Small intestine (tissue), 7 donors: ENCODE data around the gene PSMG3. TPM values are rescaled to one million over a fixed set of nuclear protein-coding genes. Genes with fewer than 3 reads are reported as not detected.

ENCODE experiments used
- DNase-seq, 2 donors: peaks; one replicate each; pipeline versions ENCODE4 v3.0.0 to v3.0.0-alpha.2; 2013
- FAIRE-seq: peaks from 2 replicates; lab custom pipeline; 2012; peaks lifted over from hg19 to GRCh38; lab: Jason Lieb, UNC
- H3K27ac ChIP-seq, 3 donors: one replicate each; pipeline ENCODE4 v1.5.1; 2013; ENCODE audit warnings: low read length in 2 of 3, mild to moderate bottlenecking in 2 of 3, control low read depth in 1 of 3, inconsistent platforms in 1 of 3, low read depth in 1 of 3, moderate library complexity in 1 of 3
- H3K27me3 ChIP-seq, 3 donors: one replicate each; pipeline ENCODE4 v1.6.1; 2013; ENCODE audit warnings: low read length in 3 of 3, inconsistent platforms in 1 of 3; ENCODE audit not compliant: control insufficient read depth in 3 of 3, insufficient read depth in 3 of 3
- H3K36me3 ChIP-seq, 3 donors: one replicate each; pipeline ENCODE4 v1.6.1; 2013; ENCODE audit warnings: low read length in 3 of 3, inconsistent platforms in 1 of 3, low read depth in 1 of 3, mild to moderate bottlenecking in 1 of 3, moderate library complexity in 1 of 3; ENCODE audit not compliant: control insufficient read depth in 3 of 3, insufficient read depth in 2 of 3
- H3K4me1 ChIP-seq, 3 donors: one replicate each; pipeline ENCODE4 v1.6.1; 2013; ENCODE audit warnings: low read length in 2 of 3, inconsistent platforms in 1 of 3, low read depth in 1 of 3, mild to moderate bottlenecking in 1 of 3, moderate library complexity in 1 of 3; ENCODE audit not compliant: control insufficient read depth in 3 of 3, insufficient read depth in 2 of 3
- H3K4me3 ChIP-seq, 3 donors: one replicate each; pipeline ENCODE4 v1.5.1; 2013; ENCODE audit warnings: low read length in 3 of 3, control low read depth in 1 of 3, inconsistent platforms in 1 of 3, low read depth in 1 of 3, mild to moderate bottlenecking in 1 of 3, moderate library complexity in 1 of 3
- H3K9me3 ChIP-seq, 2 donors: one replicate each; pipeline ENCODE4 v1.6.1; 2013; ENCODE audit warnings: low read depth in 1 of 2, low read length in 1 of 2; ENCODE audit not compliant: control insufficient read depth in 2 of 2, insufficient read depth in 1 of 2
- WGBS, 3 donors: extraction: QIAGEN DNeasy Blood & Tissue Kit; methylation state at CpG; one replicate each; pipeline ENCODE4 v1.1.7; 2013; 5-methylcytosine and 5-hydroxymethylcytosine counted together
- polyA plus RNA-seq, 4 donors: library from polyadenylated mRNA; stranded (reverse) in 3 of 4; unstranded in 1 of 4; fragments of 200-250 nt in 3 of 4; fragments of 120-200 nt in 1 of 4; gene quantifications; one replicate each; pipeline versions ENCODE4 v1.2.1 to v1.2.3, GENCODE V29; 2013
- donor health status: healthy with polysubstance abuse.
- donor health status: control.
- donor health status: control.
- donor health status: Bipolar disorder and iron deficiency.
- donor health status: healthy.

PSMG3 gene
- polyA plus RNA-seq, 4 donors = 28.7 to 73.1 (median 69.8) TPM

DNA sequence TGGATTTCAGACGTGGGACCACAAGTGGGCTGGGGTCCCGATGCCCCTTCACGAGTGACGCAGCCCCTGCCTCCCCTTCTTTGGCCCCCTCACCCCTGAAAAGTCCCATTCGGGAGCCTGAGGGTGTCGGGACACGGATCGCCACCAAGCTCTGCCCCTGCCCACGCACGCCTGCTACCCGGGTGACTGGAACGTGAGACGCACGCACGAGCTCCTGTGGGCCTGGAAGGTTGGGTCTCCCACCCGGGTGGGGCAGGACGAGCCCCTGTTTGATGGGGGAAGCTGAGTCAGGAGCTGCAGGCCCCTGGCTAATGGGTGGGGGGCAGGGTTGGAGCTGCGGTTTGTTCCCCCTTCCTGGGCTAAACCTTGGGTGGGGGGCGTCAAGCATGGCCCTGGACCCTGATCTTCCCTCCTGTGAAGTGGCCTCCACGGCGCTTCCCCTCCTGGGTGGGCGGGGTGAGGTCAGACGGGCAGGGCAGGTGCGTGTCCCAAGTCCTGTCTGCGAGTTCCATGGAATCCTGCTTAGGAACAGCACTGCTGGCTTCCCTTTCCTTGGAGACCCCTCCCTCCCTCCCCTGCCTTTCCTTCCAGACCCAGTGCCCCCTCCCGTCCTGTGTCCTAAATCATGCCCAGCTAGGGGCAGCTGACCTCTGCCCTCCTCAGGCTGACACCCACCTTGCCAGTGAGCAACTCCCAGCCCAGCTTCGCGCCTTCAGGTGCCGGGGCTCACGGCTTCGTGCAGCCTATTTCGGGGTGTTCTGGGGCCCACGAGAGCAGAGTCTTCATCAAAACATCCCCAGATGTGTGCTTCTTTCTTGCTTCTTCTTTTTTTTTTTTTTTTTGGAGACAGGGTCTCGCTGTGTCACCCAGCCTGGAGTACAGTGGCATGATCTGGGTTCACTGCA, 8.5 kb downstream of the PSMG3 start:
- H3K9me3 ChIP-seq = no peaks in the 10 kb centered on the region
- no peak overlapping the region for H3K4me3 ChIP-seq
- no peaks in the 10 kb centered on the region for H3K27me3 ChIP-seq
- DNase-seq = no peak
- WGBS, 3 donors = 52 to 81% (median 70%) methylated on average over 32 to 34 of the region's 34 CpGs
- FAIRE-seq = no peak
- H3K27ac ChIP-seq = no peak overlapping the region
- H3K36me3 ChIP-seq = peaks cover 0 to 25% (median 0%) of the 10 kb centered on the region in 3 donors
- peaks cover 0 to 35% (median 3%) of the 10 kb centered on the region in 3 donors for H3K4me1 ChIP-seq

- peaks cover 0 to 40% (median 3%) of the 10 kb centered on the region in 3 donors for H3K4me1 ChIP-seq
- peaks cover 0 to 21% (median 0%) of the 10 kb centered on the region in 3 donors for H3K36me3 ChIP-seq
- 37 to 76% (median 46%) methylated on average over 10 to 13 of the region's 13 CpGs for WGBS, 3 donors
- no peak overlapping the region for H3K4me3 ChIP-seq
- DNase-seq (no peak), FAIRE-seq (no peak)
- no peak overlapping the region for H3K27ac ChIP-seq
- H3K9me3 ChIP-seq = no peaks in the 10 kb centered on the region
- no peaks in the 10 kb centered on the region for H3K27me3 ChIP-seq
Measured at GRCh38 chr7:1560620-1561031, 9.2 kb downstream of the PSMG3 start.

DNA sequence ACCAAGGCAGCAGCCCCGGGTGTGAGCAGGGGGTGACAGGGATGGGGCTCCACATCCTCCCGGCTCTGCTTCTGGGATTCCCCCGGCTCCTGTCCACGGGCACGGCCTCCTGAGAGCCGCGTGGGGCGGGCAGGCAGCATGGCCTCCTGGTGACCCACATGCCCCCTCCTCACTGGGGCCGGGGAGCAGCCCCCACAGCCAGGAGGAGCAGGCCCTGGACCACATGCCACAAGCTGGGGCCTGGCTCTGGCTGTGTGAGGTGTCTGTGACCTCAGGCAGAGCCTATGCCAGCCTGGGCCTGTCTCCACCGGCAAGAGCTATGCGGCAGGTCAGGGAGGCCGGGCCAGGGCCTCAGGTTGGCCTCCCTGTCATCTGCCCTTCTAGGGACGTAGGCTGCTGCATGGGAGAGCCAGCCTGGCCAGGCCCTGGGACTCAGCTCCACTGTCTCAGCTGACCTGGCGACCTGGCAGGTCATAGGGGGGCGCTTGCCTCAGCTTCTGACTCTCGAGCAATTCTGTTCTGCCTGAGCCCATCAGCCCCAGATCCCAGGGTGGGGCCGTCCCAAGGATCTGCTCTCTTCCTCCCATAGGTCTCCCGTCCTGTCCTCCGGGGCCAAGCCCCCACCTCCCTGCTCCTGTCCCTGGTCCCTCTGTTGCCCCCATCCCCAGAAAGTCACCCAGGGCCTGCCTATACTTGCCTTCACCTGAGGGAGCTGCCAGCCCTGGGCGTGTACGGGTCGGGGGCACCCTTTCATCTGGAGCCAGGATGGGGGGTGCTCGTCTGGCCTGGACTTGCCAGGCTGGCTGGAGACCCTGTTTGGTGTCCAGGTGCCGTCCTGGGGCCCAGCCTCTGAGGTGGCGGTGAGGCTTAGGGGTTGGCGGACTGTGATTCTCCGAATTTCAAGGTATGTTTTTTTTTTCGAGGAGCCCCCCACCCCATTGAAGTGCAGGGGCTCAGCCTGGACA, 9.9 kb downstream of the PSMG3 start:
- FAIRE-seq = no peak
- peaks cover 0 to 42% (median under 1%) of the 10 kb centered on the region in 3 donors for H3K4me1 ChIP-seq
- H3K27me3 ChIP-seq = no peaks in the 10 kb centered on the region
- no peak overlapping the region for H3K4me3 ChIP-seq
- no peak overlapping the region for H3K27ac ChIP-seq
- no peaks in the 10 kb centered on the region for H3K9me3 ChIP-seq
- WGBS, 3 donors = 72 to 86% (median 79%) methylated on average over 21 to 28 of the region's 28 CpGs
- DNase-seq = no peak
- H3K36me3 ChIP-seq = peaks cover 0 to 17% (median 0%) of the 10 kb centered on the region in 3 donors

- WGBS, 3 donors = 78 to 89% (median 86%) methylated on average over 31 to 32 of the region's 32 CpGs
- H3K4me3 ChIP-seq = no peak overlapping the region
- H3K36me3 ChIP-seq = peaks cover 0 to 19% (median 0%) of the 10 kb centered on the region in 3 donors
- no peak overlapping the region for H3K27ac ChIP-seq
- no peaks in the 10 kb centered on the region for H3K27me3 ChIP-seq
- no peaks in the 10 kb centered on the region for H3K9me3 ChIP-seq
- H3K4me1 ChIP-seq = peaks cover 0 to 42% (median 0%) of the 10 kb centered on the region in 3 donors
- DNase-seq (no peak), FAIRE-seq (no peak)
Measured at GRCh38 chr7:1558841-1559625, 10.8 kb downstream of the PSMG3 start.

GRCh38 chr7:1558181-1558811, 11.5 kb downstream of the PSMG3 start:
- Histone ChIP-seq H3K4me3 (no peak overlapping the region), H3K27ac (no peak overlapping the region), H3K9me3 (no peaks in the 10 kb centered on the region), H3K27me3 (no peaks in the 10 kb centered on the region), H3K36me3 (peaks cover 0 to 22% (median 0%) of the 10 kb centered on the region in 3 donors), H3K4me1 (peaks cover 0 to 43% (median 0%) of the 10 kb centered on the region in 3 donors)
- DNase-seq (peak in 1 of 2 donors; percentile 61), FAIRE-seq (no peak)
- 46 to 62% (median 58%) methylated on average over 22 to 24 of the region's 24 CpGs for WGBS, 3 donors

DNA sequence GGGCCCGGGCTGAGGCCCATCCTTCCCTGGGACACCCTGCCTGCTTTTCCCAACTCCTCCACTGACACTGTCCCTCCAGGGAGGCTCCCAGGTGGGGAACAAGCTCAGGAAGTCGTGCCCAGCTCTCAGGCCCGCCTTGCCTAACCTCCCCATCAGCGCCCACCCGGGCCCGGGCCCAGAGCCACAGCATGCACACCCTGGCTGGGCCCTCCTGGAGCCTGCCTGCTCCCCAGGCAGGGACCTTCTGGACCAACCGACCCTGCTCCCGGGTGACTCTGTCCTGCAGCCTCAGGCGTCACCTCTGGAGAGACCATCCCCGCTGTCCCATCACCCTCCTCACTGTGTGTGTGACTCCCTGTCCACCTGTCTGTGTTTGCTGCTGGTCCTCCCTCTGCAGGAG, 12.1 kb downstream of the PSMG3 start:
- Histone ChIP-seq H3K27ac (no peak overlapping the region), H3K4me3 (no peak overlapping the region), H3K36me3 (peaks cover 0 to 25% (median 0%) of the 10 kb centered on the region in 3 donors), H3K4me1 (peaks cover 0 to 43% (median 0%) of the 10 kb centered on the region in 3 donors), H3K9me3 (no peaks in the 10 kb centered on the region), H3K27me3 (no peaks in the 10 kb centered on the region)
- 89 to 92% (median 90%) methylated on average over 10 of the region's 10 CpGs for WGBS, 3 donors
- FAIRE-seq (no peak), DNase-seq (no peak)

GRCh38 chr7:1557006-1557405, 12.8 kb downstream of the PSMG3 start:
- Histone ChIP-seq H3K36me3 (peaks cover 0 to 31% (median 0%) of the 10 kb centered on the region in 3 donors), H3K27me3 (no peaks in the 10 kb centered on the region), H3K9me3 (no peaks in the 10 kb centered on the region), H3K4me3 (no peak overlapping the region), H3K4me1 (peaks cover 0 to 43% (median 0%) of the 10 kb centered on the region in 3 donors), H3K27ac (peak overlapping the region in 1 of 3 donors; percentile 100)
- 93 to 97% (median 95%) methylated on average over 7 of the region's 7 CpGs for WGBS, 3 donors
- no peak for DNase-seq
- FAIRE-seq = no peak
